GM23338 (cell line): ENCODE results near the gene PKD2L1. TPM values are rescaled to one million over a fixed set of nuclear protein-coding genes. Genes with fewer than 3 reads are reported as not detected.

Experiments
- ATAC-seq: fragments of 200-7000 bp; cut with Tn5 transposase; 3 replicates; pipeline ENCODE4 v1.9.1; 2020
- DNase-seq: peaks from one replicate; pipeline ENCODE4 v3.0.0-alpha.2; 2015; ENCODE audit warnings: low spot score
- H2AFZ ChIP-seq: fragments of 200-600 bp; sonication (generic); 2 replicates; pipeline ENCODE4 v1.8.0; 2016; ENCODE audit warnings: antibody characterized with exemption, mild to moderate bottlenecking, moderate library complexity
- H3F3A ChIP-seq: fragments of 200-600 bp; sonication (generic); replicated peaks from 2 replicates; pipeline ENCODE4 v1.8.0; 2017; ENCODE audit warnings: antibody characterized with exemption, mixed run types, low read depth
- H3K27ac ChIP-seq: fragments of 200-600 bp; sonication (generic); 2 replicates; pipeline ENCODE4 v1.6.1; 2016; ENCODE audit warnings: low read depth
- H3K27me3 ChIP-seq: fragments of 200-600 bp; sonication (generic); 2 replicates; pipeline ENCODE4 v1.8.0; 2016; ENCODE audit warnings: mild to moderate bottlenecking, mixed run types, moderate library complexity; ENCODE audit not compliant: insufficient read depth
- H3K36me3 ChIP-seq: fragments of 200-600 bp; sonication (generic); 2 replicates; pipeline ENCODE4 v1.8.0; 2016; ENCODE audit warnings: mild to moderate bottlenecking; ENCODE audit not compliant: insufficient read depth
- H3K4me1 ChIP-seq: fragments of 200-600 bp; sonication (generic); 2 replicates; pipeline ENCODE4 v1.8.0; 2016; ENCODE audit warnings: mild to moderate bottlenecking, moderate library complexity; ENCODE audit not compliant: insufficient read depth
- H3K4me2 ChIP-seq: fragments of 200-600 bp; sonication (generic); 2 replicates; pipeline ENCODE4 v1.7.1; 2017; ENCODE audit warnings: mixed run types
- H3K4me3 ChIP-seq: fragments of 200-600 bp; sonication (generic); 2 replicates; pipeline ENCODE4 v1.6.1; 2016; ENCODE audit warnings: mixed run types
- H3K79me2 ChIP-seq: fragments of 200-600 bp; sonication (generic); replicated peaks from 2 replicates; pipeline ENCODE4 v1.8.0; 2017; ENCODE audit warnings: mild to moderate bottlenecking; ENCODE audit not compliant: insufficient read depth
- H3K9me2 ChIP-seq: fragments of 200-600 bp; sonication (generic); 2 replicates; pipeline ENCODE4 v1.8.0; 2017; ENCODE audit not compliant: insufficient read depth
- H4K20me1 ChIP-seq: fragments of 200-600 bp; sonication (generic); replicated peaks from 2 replicates; pipeline ENCODE4 v1.8.0; 2017; ENCODE audit warnings: mild to moderate bottlenecking; ENCODE audit not compliant: insufficient read depth
- H3K27ac Mint-ChIP-seq: 2 replicates; pipeline ENCODE4 v1.8.0; 2020; ENCODE audit warnings: inconsistent platforms, mild to moderate bottlenecking, moderate library complexity, mixed read lengths
- H3K27me3 Mint-ChIP-seq: 3 replicates; pipeline ENCODE4 v1.8.0; 2022; ENCODE audit warnings: low read depth, mild to moderate bottlenecking, moderate library complexity, mixed read lengths, inconsistent platforms; ENCODE audit not compliant: insufficient read depth, poor library complexity
- H3K36me3 Mint-ChIP-seq: 3 replicates; pipeline ENCODE4 v1.8.0; 2021; ENCODE audit warnings: low read depth, mild to moderate bottlenecking, inconsistent platforms, moderate library complexity, mixed read lengths
- H3K4me1 Mint-ChIP-seq: 3 replicates; pipeline ENCODE4 v1.8.0; 2020; ENCODE audit warnings: mild to moderate bottlenecking, inconsistent platforms, mixed read lengths
- H3K4me3 Mint-ChIP-seq: 3 replicates; pipeline ENCODE4 v1.8.0; 2021; ENCODE audit warnings: moderate library complexity, mild to moderate bottlenecking, inconsistent platforms, mixed read lengths
- H3K9me3 Mint-ChIP-seq: 3 replicates; pipeline ENCODE4 v1.8.0; 2020; ENCODE audit warnings: moderate library complexity, mild to moderate bottlenecking, inconsistent platforms, mixed read lengths
- CTCF ChIP-seq, 2 experiments: fragments of 200-600 bp in 1 of 2; sonication (generic) in 1 of 2; conservative IDR thresholded peaks; 2 replicates each; pipeline versions ENCODE4 v1.5.1 to v1.6.1; 2016 to 2017; ENCODE audit warnings: antibody characterized with exemption in 2 of 2, low read depth in 2 of 2, mild to moderate bottlenecking in 2 of 2, moderate library complexity in 1 of 2
- ETS1 ChIP-seq: IDR thresholded peaks from 2 replicates; pipeline ENCODE4 v1.6.1; 2016; ENCODE audit warnings: antibody characterized with exemption
- EZH2 ChIP-seq: fragments of 200-600 bp; sonication (generic); IDR thresholded peaks from one replicate; pipeline ENCODE4 v1.8.0; 2017; ENCODE audit warnings: antibody characterized with exemption, mild to moderate bottlenecking, low read depth; ENCODE audit not compliant: unreplicated experiment
- EZH2phosphoT487 ChIP-seq: fragments of 200-600 bp; sonication (generic); IDR thresholded peaks from one replicate; pipeline ENCODE4 v1.8.1; 2018; ENCODE audit warnings: antibody characterized with exemption; ENCODE audit not compliant: unreplicated experiment
- JUNB ChIP-seq: IDR thresholded peaks from one replicate; pipeline ENCODE4 v1.6.1; 2016; ENCODE audit warnings: antibody characterized with exemption; ENCODE audit not compliant: unreplicated experiment
- NANOG ChIP-seq: IDR thresholded peaks from 2 replicates; pipeline ENCODE4 v1.6.1; 2016; ENCODE audit warnings: antibody characterized with exemption, borderline replicate concordance
- POLR2AphosphoS5 ChIP-seq: IDR thresholded peaks from 2 replicates; pipeline ENCODE4 v1.6.1; 2016; ENCODE audit warnings: antibody characterized with exemption, low read depth
- REST ChIP-seq: IDR thresholded peaks from one replicate; pipeline ENCODE4 v1.6.1; 2018; ENCODE audit warnings: antibody characterized with exemption; ENCODE audit not compliant: unreplicated experiment
- ZNF114 ChIP-seq: fragments of 250-450 bp; sonication (Bioruptor Pico); IDR thresholded peaks from 2 replicates; pipeline ENCODE4 v1.5.0; 2020; ENCODE audit warnings: mild to moderate bottlenecking, moderate library complexity
- ZNF331 ChIP-seq: fragments of 250-450 bp; sonication (Bioruptor Pico); IDR thresholded peaks from 2 replicates; pipeline ENCODE4 v1.5.0; 2020; ENCODE audit warnings: low read depth, mild to moderate bottlenecking, moderate library complexity
- polyA plus RNA-seq: library from polyadenylated mRNA; unstranded; fragments of >200 nt; fragmentation: Nextera tagmentation; extraction: Ambion mirVana; gene quantifications from 2 replicates; pipeline ENCODE4 v1.2.1, GENCODE V29; 2016
- total RNA-seq: library from RNA; depleted of rRNA; stranded (reverse); fragments of >200 nt; shearing (Covaris generic); gene quantifications from 2 replicates; pipeline ENCODE4 v1.2.3, GENCODE V29; 2014

The PKD2L1 gene
- total and polyA plus RNA-seq, 2 experiments from 2014 or later = not detected

GRCh38 chr10:100333106-100333505 lies 3.1 kb upstream of the PKD2L1 start:
- Mint-ChIP-seq H3K27me3 (peaks cover 9% of the 10 kb centered on the region), H3K4me1 (peaks cover 2% of the 10 kb centered on the region; the same call in 1 of the 3 replicates), H3K36me3 (no peaks in the 10 kb centered on the region), H3K27ac (no peak overlapping the region), H3K4me3 (no peak overlapping the region), H3K9me3 (no peaks in the 10 kb centered on the region)
- Histone ChIP-seq H3F3A (no peaks in the 10 kb centered on the region), H3K4me2 (no peak overlapping the region), H4K20me1 (no peaks in the 10 kb centered on the region), H3K9me2 (0 out of 2 replicates have a peak, but pooled peaks cover 6% of the 10 kb centered on the region), H2AFZ (no peak overlapping the region; the same call in 1 of the 2 replicates), H3K36me3 (no peaks in the 10 kb centered on the region), H3K27me3 (no peaks in the 10 kb centered on the region), H3K79me2 (no peaks in the 10 kb centered on the region), H3K4me3 (no peak overlapping the region), H3K4me1 (no peaks in the 10 kb centered on the region), H3K27ac (no peak overlapping the region)
- DNase-seq (no peak), ATAC-seq (no peak)
- TF ChIP-seq CTCF (conservative IDR thresholded peaks at IDR 0.05; ENCODE audit: low read depth in 2 of 2) = peak in 1 of 2 experiments; percentile 50; a peak in 2 of 4 replicates
- TF ChIP-seq EZH2 = no peak

GRCh38 chr10:100328198-100328597 lies 1.8 kb downstream of the PKD2L1 start:
- Histone ChIP-seq H3K27me3 (no peaks in the 10 kb centered on the region), H4K20me1 (no peaks in the 10 kb centered on the region), H3K79me2 (no peaks in the 10 kb centered on the region), H3K36me3 (no peaks in the 10 kb centered on the region), H3K9me2 (no peaks in the 10 kb centered on the region), H3F3A (no peaks in the 10 kb centered on the region), H3K4me2 (no peak overlapping the region), H3K4me3 (no peak overlapping the region), H2AFZ (no peak overlapping the region), H3K4me1 (no peaks in the 10 kb centered on the region), H3K27ac (no peak overlapping the region)
- peaks cover 4% of the 10 kb centered on the region for H3K27me3 Mint-ChIP-seq
- no peak for DNase-seq
- no peak overlapping the region for H3K4me3 Mint-ChIP-seq
- H3K36me3 Mint-ChIP-seq = no peaks in the 10 kb centered on the region
- peaks cover 1% of the 10 kb centered on the region; the same call in 1 of the 3 replicates for H3K4me1 Mint-ChIP-seq
- ATAC-seq = no peak
- H3K27ac Mint-ChIP-seq = no peak overlapping the region
- no peaks in the 10 kb centered on the region for H3K9me3 Mint-ChIP-seq
- TF ChIP-seq NANOG = no peak
- no peak for TF ChIP-seq ZNF331 (CRISPR knock-in tag)
- no peak for TF ChIP-seq CTCF (conservative IDR thresholded peaks at IDR 0.05; ENCODE audit: low read depth in 2 of 2)
- no peak for TF ChIP-seq POLR2AphosphoS5
- no peak for TF ChIP-seq REST
- no peak for TF ChIP-seq ZNF114
- no peak for TF ChIP-seq JUNB
- TF ChIP-seq EZH2phosphoT487 = no peak
- TF ChIP-seq ETS1 = no peak
- TF ChIP-seq EZH2 = no peak
